ENCODE measurements around the gene PJA1.

Gene PJA1

DNA sequence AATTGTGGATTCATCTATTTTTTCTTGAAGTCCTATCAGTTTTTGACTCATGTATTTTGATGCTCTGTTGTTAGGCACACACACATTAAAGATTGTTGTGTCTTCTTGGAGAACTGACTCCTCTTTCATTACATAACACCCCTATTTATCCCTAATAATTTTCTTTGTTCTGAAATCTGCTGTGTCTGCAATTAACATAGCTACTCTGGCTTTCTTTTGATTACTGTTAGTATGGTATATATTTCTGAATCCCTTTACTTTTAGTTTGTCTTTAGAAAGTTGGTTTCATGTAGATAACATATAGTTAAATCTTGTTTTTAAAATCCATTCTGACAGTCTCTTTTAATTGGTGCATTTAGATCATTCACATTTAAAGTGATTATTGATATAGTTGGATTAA is 5.1 kb upstream of the PJA1 start:
- DNase-seq (ENCODE audit: low spot score) = no peak
- FAIRE-seq = no peak

DNA sequence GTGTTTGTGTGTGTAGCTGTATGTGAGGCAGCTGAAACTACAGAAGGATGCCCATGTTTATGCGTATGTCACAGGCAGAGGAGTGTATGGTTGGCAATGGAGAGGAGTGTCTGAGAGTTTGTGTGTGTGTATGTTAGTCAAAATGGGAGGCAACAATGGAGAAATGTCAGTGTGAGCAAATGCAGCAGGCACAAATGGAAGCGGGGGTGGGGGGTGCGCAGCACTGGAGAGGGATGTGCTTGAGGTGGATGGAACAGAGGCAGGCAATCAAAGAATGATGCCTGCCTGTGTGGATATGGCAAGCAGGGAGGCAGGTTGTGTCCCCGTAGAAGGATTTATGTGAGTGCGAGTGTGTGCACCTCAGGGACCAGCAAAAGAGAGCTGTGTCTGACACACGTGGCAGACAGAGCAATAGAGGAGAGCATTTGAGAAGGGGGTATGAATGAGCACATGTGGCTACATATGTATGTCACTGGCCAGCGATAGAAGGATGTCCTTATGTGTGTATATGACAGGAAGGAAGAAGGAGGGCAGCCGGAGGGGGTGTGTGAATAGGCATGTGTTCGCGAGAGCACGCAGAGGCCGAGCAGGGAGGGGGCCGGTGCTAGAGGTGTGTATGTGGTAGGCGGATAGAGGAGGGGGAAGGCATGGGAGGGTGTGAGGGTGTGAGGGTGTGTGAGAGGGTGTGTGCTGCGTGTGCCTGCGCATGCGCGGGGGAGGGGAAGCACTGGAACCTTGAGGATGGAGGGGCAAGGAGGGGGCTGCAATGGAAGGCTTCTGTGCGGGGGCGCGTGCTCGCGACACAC is 1.1 kb downstream of the PJA1 start:
- DNase-seq (ENCODE audit: low spot score) (peak; percentile 59), FAIRE-seq (peak; percentile 73)

DNA sequence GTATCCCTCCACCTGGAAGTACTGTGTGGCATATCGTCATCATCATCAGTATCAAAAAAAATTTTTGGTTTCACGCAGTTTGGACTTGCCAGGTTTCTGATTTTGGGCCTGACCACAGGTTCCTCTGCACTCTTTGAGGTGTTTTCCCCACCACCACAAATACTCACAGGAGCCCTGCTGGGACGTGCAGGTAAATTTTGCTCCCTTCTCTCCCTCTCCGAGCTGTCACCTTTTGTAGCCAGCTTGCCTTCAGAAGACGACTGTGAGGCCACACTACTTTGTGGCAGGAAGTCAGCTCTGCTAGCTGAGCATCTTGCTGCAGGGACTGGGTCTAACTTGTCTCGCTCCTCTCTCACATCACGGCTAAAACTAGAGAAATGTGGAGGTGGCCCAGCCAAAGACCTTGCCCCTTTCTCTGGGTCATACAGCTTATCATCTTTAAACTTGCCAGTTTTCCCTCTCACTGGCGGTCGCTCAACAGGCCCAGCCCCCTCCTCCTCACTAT is 2.8 kb downstream of the PJA1 start:
- no peak for FAIRE-seq
- DNase-seq (ENCODE audit: low spot score) = no peak

DNA sequence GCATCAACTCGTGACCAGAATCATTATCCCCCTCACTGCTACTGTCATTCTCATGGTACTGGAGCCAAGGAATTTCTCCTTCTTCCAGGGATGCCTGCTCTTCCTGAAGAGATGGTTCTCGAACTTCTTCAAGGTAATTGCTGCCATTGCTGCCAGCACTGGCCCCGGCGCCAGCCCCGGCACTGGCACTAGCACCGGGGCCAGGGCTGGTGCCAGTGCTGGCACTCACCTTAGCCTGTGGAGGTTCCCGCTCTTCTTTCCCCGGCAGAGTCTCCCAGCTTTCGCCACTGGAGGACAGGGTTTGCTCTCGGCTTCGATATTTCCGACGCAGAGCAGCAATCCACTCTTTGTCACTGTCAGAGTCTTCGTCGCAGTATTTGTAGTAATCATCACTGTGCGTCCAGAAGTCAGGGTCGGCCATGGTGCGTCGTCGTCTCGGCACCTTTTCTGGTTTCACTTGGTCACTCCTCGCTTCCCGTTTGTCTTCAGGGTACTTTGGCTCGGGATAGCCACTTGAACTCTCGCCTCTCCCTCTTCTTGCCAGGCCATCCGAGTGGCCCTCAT is 3.4 kb downstream of the PJA1 start:
- FAIRE-seq (no peak), DNase-seq (ENCODE audit: low spot score) (no peak)

DNA sequence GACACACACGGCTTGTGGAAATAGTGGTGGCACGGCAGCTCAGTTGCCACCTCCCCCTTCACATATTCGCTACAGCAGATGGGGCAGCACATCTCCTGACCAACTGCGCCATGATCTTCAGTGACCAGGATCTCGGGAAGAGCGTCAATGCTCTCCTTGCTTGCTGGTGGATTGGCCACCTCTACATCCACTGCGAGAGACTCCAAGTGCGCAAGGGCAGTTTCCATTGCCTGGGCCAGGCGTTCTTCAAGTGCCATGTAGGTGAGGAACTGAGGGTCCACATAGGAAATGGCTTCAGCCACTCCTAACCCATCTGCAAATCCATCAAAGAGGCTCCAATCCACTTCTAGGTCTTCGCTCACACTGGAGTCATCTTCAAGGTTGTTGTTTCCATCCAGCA is 3.9 kb downstream of the PJA1 start:
- DNase-seq (ENCODE audit: low spot score) = no peak
- FAIRE-seq = no peak

DNA sequence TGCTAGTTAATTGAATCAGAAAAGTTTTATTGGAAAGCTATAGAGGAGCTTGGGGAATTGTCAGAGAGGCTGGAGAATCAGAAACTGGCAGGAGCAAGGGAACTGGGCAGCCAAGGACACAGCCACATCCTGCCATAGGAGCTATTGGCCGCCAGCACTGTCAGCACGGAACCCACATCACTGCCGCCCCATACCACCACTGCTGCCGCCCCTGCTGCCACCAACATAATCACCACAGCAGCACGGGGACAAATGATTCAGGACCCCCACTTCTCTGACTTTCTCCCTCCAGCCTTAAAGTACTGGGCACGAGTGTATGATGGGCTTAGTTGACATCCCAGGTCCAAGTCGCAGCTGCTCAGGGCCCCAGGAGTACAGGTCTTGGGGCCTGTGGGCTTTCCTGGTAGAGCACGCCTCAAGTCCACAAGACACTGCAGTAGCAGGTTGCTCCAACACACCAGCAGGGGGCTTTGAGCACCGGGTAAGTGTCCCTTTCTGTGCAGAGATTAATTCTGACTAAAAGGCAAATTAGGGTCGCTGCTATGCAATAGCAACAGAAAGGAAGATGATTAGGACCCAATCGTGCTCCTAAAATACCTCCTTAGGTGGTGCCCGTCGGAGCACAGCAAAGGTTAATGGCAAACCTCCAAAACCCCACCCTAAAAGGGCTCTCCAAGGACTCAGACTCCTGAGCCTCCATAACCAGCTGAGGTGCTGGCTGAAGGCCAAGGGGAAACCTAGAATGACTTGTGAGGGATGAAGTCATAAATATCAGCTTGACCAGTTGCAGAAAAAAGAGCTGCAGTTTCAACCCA is 6.9 kb downstream of the PJA1 start:
- FAIRE-seq (no peak), DNase-seq (ENCODE audit: low spot score) (peak; percentile 53)

DNA sequence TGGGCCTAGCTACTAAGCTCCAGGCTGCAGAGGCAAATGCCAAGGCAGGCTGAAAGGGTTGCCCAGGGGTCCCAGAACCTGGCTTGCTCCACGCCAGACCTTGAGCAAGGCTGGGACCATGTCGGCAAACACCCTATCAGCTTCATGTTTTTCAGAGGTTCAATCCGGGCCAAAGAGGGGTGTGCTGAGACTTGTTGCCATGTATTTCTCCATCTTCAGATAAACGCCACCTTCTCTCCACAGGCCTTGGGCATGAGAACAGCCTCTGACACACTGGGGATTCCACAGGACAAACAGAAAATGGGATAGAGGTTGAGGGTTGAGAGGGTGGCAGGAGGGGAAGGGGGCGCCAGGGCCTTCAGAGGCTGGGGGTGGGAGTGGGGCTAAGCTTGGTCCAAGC is 8.6 kb downstream of the PJA1 start:
- no peak for FAIRE-seq

DNA sequence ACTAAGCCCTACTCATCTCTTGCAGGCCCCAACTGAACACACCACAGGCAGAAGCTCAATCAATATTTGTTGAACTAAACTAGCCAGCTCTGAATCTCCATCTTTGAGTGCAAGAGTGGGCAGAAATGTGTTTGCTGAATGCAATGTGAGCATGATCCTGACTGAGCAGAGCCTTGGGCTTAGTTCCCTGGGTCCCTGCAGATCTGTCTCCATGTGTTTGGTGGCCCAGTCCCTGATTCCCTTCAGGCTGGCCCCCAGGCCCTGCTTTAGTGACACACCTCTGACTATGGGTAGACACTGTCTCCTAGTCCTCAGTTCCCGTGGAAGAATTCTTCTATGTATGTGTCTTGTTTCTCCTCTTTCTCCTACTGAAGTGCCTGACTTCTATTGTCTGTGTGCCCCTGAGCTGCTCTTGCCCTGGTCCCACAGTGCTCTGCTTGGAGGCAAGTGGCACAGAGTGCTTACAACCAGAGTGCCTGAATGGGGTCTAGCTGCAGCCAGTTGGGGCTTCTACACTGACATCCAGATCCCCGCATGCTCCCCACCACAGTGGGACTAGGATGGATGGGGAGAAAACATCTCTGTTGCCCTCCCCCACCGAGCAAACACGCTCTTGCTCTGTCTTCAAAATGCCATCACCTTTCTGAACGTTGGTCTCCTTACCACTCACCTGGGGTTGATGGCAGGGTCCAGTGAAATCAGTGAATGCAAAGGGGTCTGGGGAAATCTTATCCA is 9.3 kb downstream of the PJA1 start:
- FAIRE-seq = no peak
- DNase-seq (ENCODE audit: low spot score) = no peak

More for the DNA sequence above, 8.6 kb downstream of the PJA1 start:
- DNase-seq (ENCODE audit: low spot score) = no peak

DNA sequence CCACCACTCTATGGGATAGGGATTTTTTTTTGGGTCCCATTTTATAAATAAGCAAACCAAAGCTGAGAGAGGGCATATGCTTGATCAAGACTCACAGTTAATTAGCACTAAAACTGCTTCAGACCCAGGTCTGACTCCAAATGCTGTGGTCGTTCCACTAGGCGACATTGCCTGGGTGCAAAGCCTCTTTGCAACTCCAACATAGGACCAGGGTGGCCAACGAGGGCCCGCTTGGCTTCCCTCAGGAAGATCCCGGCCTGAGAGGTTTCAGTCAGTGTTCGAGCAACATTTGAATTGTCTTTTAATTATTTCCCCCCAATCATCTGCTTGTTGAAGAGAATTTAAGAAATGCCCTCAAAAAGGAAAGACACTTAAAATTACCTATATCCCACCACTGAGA is 11.2 kb downstream of the PJA1 start:
- DNase-seq (ENCODE audit: low spot score) (no peak), FAIRE-seq (no peak)

DNA sequence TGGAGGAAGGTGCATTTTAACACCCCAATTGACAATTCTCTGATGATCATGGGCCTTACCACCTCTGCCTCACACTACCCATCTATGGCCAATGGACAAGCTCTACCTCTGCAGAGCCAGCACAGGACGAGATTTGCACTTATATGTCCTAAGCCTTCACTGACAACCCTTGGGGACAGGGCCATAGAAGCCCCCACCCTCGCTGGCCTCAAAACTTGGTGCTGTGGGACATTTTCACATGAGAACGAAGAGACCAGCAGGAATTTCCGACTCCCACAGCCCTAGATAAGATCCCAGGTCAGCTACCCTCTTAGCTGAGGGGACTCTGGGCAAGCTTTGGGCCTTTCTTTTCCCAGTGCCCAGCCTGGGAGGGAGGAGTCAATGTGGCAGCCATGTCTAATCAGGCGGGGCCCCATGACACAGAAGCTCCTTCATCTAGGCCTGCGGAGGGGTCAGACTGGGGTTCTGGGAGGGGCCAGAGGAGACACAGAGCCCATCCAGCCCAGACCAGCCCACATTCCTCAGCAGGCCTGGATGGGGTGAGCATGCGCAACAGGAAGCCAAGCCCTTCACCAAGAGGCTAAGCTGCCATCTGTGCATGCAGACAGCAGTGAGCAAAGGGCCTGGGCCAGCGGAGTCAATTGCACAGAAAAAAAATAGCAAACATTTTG is 12.1 kb downstream of the PJA1 start:
- no peak for FAIRE-seq

DNA sequence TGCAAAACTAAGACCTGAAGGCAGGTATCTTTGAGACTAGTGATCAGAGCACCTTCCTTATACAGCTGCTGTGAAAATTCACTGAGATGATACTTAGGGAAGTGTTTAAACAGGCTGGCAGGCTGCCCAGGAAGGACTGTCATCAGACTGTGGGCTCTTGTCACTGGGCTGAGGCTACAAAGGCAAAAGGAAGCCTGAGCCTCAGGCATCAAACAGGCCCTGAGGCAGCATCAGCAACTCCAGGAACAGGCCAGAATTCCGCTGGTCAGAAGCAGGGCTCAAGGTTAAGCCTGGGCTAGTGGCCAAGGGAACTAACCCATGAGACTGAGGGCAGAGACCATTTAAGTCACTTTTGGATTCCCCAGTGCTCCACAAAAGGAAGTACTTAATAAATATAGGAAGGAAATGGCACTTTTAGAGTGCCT is 12.8 kb downstream of the PJA1 start:
- DNase-seq (ENCODE audit: low spot score) (no peak), FAIRE-seq (no peak)

More for the DNA sequence above, 12.1 kb downstream of the PJA1 start:
- DNase-seq (ENCODE audit: low spot score) = peak; percentile 32

DNA sequence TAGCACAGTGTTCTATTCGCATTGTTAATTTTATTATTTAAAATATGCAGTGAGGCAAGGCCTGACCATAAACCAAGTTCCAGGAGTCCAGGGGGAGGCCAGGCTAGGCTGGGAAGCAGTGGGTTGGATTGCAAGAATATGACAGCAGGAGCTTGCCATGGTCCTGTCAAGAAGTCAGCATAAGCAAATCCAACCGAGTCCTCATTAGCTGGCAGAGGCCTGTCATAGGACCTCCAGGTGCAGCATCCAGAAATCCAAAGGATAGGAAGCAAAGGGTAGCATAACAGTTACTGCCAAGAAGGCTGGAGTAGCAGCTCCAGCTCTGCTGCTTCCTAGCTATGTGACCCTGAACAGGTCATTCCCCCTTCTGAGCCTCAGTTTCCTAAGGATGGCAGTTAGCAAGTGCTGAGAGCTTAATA is 13.4 kb downstream of the PJA1 start:
- FAIRE-seq (no peak), DNase-seq (ENCODE audit: low spot score) (no peak)

DNA sequence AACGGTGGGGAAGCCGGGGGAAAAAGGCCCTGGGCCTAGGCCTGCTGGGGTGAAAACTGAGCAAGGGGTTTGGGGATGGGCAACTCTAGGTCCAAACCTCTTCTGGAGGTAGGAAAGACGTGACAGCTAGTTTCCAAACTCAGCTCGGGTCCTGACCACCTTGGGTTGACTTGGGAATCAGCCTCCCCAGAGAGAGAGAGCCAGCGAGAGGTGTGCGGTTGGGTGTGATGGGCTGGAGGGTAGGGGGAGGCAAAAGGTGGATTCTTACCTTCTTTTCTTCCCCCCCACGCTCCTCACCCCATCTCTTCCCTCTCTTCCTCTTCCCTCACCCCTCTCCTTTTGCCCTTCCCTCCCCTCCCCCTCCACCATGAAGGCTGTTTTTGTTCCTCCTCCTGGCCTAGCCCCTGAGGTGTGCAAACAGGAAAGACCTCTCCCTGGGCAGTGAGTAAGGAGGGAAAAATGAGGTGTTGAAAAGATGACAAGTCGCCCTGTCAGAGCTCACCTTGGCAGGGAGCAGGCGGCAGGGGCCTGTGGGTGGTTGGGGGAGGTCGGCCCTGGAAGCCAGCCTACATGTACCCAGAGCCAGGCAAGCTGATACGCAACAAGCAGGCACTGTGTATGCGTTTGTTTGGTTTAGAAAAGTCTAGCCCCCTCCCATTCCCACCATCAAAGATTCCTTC is 14.8 kb downstream of the PJA1 start:
- peak; percentile 43 for DNase-seq (ENCODE audit: low spot score)

DNA sequence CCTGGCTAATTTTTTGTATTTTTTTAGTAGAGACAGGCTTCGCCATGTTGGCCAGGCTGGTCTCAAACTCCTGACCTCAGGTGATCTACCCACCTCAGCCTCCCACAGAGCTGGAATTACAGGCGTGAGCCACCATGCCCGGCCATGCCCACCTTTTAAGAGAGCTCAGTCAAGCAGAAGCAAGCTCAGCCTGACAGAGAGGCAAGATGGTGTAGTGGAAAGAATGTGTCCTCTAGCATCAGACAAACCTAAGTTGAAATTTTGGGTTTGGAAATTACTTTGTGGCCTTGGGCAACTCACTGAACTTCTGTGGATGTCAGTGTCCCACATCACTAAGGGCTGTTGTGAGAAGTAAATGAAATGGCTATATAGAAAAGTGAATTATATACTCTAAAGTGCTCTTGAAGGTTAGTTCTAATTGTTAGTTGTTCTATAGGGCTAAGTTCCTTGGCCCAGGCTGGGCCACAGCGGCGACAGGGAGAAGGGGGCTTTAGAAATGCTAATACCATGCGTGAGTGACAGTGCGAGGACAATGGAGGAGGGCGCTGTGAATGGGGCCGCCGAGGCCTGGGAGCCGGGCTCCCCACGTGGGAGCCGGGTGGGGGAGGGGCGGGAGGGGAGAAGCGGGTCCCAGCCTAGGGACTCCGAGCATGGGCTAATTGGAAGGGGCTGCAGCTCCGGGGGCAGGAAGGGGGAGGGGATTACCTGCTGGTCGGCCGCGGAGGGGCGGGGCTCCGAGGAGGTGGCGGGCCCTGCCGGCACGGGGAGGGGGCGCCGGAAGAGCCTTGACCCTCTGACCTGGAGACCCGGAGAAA is 15.6 kb downstream of the PJA1 start:
- DNase-seq (ENCODE audit: low spot score) = no peak

More for the DNA sequence above, 14.8 kb downstream of the PJA1 start:
- FAIRE-seq = no peak

DNA sequence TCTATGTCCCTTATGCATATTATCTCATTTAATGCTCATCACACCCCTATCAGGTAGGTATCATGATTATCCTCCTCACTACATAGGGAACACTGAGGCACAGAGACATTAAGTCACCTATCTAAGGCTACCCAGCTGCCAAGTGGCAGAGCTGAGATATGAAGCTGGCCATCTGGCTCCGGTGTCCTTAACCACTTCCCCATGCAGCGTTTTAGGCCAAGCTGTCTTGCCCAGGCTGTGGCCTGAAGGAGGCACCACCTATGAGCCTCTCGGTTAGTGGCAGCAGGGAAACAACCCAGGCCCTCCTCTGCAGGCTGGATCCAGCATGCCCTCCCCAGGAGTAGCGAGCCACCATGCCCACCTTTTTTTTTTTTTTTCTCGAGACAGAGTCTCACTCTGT is 16.3 kb downstream of the PJA1 start:
- no peak for DNase-seq (ENCODE audit: low spot score)
- FAIRE-seq = no peak

More for the DNA sequence above, 15.6 kb downstream of the PJA1 start:
- FAIRE-seq = no peak

DNA sequence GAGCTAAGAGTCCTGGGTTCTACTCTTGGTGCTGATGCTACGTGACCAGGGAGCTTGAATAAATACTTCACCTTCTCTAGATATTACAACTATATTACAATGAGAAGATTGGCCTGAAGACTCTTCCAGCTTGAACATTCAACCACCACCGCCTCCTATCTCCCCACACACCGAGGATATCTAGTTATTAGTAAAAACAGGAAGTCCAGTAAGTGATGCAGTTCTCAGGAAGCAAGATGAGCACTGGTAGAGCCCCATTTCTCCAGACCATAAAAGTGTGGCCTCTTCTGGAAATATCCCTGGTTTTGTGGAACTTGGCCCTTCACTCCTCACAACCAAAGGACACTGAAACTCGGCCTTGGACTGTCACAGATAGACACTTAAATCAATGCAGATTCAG is 18.5 kb downstream of the PJA1 start:
- FAIRE-seq = no peak
- no peak for DNase-seq (ENCODE audit: low spot score)

DNA sequence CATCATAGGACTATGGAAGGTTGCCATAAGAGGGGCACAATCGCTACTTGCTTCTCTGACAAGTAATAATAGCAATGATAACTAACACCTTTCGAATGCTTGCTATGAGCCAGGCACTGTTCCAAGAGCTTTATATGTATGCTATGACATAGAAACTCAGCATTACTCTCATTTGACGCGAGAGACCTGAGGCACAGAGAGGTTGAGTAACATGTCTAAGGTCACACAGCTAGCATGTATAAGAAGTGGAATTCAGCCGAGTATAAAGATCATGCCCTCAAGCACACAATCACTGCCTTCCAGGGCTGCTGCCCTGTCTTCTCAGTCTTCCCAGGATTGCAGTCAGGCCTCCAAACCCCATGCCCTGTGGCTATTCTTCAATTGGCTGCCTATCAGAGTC is 19.5 kb downstream of the PJA1 start:
- FAIRE-seq (no peak), DNase-seq (ENCODE audit: low spot score) (no peak)

DNA sequence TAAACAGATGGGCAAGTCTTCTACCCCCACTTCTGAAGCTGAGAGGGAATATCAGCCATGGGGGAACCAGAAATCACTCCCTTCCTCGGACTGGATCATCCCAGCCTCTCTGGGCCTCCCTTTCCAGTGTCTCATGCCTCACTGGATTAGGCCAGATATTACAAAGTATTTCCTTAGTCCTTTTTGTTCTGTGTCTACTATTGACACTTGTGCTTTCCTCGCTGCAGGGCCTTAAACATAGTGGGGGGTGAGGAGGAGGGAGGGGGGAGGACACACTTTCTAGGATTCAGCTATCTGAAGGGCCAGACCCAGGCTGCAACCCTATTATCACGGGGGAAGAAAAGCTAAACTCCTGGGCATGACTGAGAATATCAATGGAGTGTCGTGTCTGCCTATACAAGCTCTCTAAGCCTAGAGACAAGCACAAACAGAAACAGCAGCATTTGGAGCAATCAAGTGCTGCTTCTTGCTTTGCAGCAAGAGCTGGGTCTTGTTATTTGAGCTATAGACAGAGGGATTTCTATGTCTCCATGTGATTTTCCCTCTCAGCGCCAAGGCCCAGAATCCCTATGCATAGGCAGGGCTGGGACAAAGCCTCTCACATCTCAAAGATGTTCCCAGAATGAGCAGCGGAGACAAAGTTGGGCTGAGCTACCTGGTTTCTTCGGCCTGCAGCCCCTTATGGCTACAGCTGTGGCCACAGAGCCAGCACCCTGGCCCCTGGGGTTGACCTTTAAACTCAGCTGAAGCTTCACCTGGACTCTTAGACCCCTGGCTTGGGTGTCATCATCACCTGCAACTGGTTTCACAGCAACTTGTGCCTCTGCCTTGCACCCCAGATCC is 20.2 kb downstream of the PJA1 start:
- DNase-seq (ENCODE audit: low spot score) (no peak), FAIRE-seq (no peak)
